BLaER1 treated with 17β-estradiol and CSF1 and Interleukin-3, amounts not matched to agents 10 nM and 100 nM (cell line): ENCODE measurements around the gene SLC25A42.

Experiments used
- H3K27ac ChIP-seq, 11 experiments: shearing (Covaris generic); formaldehyde crosslinking; 2 replicates each; pipeline ENCODE4 v1.8.1; 2022
- H3K27me3 ChIP-seq, 11 experiments: shearing (Covaris generic); formaldehyde crosslinking; 2 replicates each; pipeline ENCODE4 v1.8.1; 2022
- H3K36me3 ChIP-seq, 11 experiments: shearing (Covaris generic); formaldehyde crosslinking; 2 replicates each; pipeline ENCODE4 v1.8.1; 2022
- H3K4me1 ChIP-seq, 10 experiments: shearing (Covaris generic); formaldehyde crosslinking; 2 replicates each; pipeline ENCODE4 v1.8.1; 2022
- H3K4me2 ChIP-seq, 11 experiments: shearing (Covaris generic); formaldehyde crosslinking; 2 replicates each; pipeline ENCODE4 v1.8.1; 2022
- H3K4me3 ChIP-seq, 10 experiments: shearing (Covaris generic); formaldehyde crosslinking; 2 replicates each; pipeline ENCODE4 v1.8.1; 2022
- H3K9ac ChIP-seq, 11 experiments: shearing (Covaris generic); formaldehyde crosslinking; 2 replicates each; pipeline ENCODE4 v1.8.1; 2022
- H3K9me3 ChIP-seq, 11 experiments: shearing (Covaris generic); formaldehyde crosslinking; replicated peaks in 1 of 11; 2 replicates each; pipeline ENCODE4 v1.8.1; 2022
- H4K20me1 ChIP-seq, 11 experiments: shearing (Covaris generic); formaldehyde crosslinking; 2 replicates each; pipeline ENCODE4 v1.8.1; 2022
- Cebpa-rat ChIP-seq, 11 experiments: shearing (Covaris generic); IDR thresholded peaks; 2 replicates each; pipeline ENCODE4 v1.8.1; 2022

Gene SLC25A42

GRCh38 chr19:19109601-19110000 lies 45.8 kb downstream of the SLC25A42 start:
- Histone ChIP-seq H3K4me1 (peaks cover 34 to 79% (median 62%) of the 10 kb centered on the region in 10 experiments), H4K20me1 (peaks cover 0 to 23% (median 12%) of the 10 kb centered on the region in 11 experiments; a peak in 12 of 22 replicates), H3K36me3 (peaks cover 0 to 7% (median 0%) of the 10 kb centered on the region in 11 experiments; a peak in 1 of 22 replicates), H3K9ac (no peak overlapping the region), H3K9me3 (no peaks in the 10 kb centered on the region), H3K4me2 (peak overlapping the region in 5 of 11 experiments; percentile 86 to 94 (median 92); a peak in 6 of 22 replicates), H3K4me3 (no peak overlapping the region), H3K27ac (no peak overlapping the region), H3K27me3 (peaks cover 0 to 12% (median 0%) of the 10 kb centered on the region in 11 experiments; a peak in 3 of 22 replicates)
- no peak for TF ChIP-seq Cebpa-rat (IDR thresholded peaks at IDR 0.05)

- Histone ChIP-seq H3K4me3 (peak overlapping the region in 5 of 10 experiments; percentile 12 to 33 (median 30); a peak in 4 of 20 replicates), H3K4me2 (peak overlapping the region; percentile 65 to 94 (median 85)), H3K27me3 (peaks cover 0 to 12% (median 0%) of the 10 kb centered on the region in 11 experiments; a peak in 3 of 22 replicates), H4K20me1 (peaks cover 0 to 23% (median 12%) of the 10 kb centered on the region in 11 experiments; a peak in 12 of 22 replicates), H3K27ac (no peak overlapping the region), H3K36me3 (peaks cover 0 to 7% (median 0%) of the 10 kb centered on the region in 11 experiments; a peak in 1 of 22 replicates), H3K9me3 (no peaks in the 10 kb centered on the region), H3K9ac (peak overlapping the region in 1 of 11 experiments; percentile 63; a peak in 1 of 22 replicates), H3K4me1 (peaks cover 26 to 71% (median 54%) of the 10 kb centered on the region in 10 experiments)
- TF ChIP-seq Cebpa-rat (IDR thresholded peaks at IDR 0.05), result no peak
These were observed 46.8 kb downstream of the SLC25A42 start for GRCh38 chr19:19110410-19111135.

- peak overlapping the region; percentile 6 to 69 (median 45); a peak in 16 of 22 replicates for H3K9ac ChIP-seq
These were observed 47.5 kb downstream of the SLC25A42 start for GRCh38 chr19:19111136-19111835.

GRCh38 chr19:19111967-19112580 lies 48.3 kb downstream of the SLC25A42 start:
- Histone ChIP-seq H3K27me3 (peaks cover 0 to 12% (median 0%) of the 10 kb centered on the region in 11 experiments; a peak in 3 of 22 replicates), H3K9me3 (no peaks in the 10 kb centered on the region), H3K4me2 (peak overlapping the region; percentile 35 to 94 (median 85)), H3K27ac (peak overlapping the region in 7 of 11 experiments; percentile 2 to 54 (median 32); a peak in 10 of 22 replicates), H3K36me3 (peaks cover 0 to 14% (median 0%) of the 10 kb centered on the region in 11 experiments; a peak in 6 of 22 replicates), H4K20me1 (peaks cover 0 to 23% (median 12%) of the 10 kb centered on the region in 11 experiments; a peak in 12 of 22 replicates), H3K4me3 (peak overlapping the region in 1 of 10 experiments; percentile 32; a peak in 2 of 20 replicates), H3K9ac (peak overlapping the region; percentile 6 to 69 (median 45); a peak in 17 of 22 replicates), H3K4me1 (peaks cover 23 to 57% (median 42%) of the 10 kb centered on the region in 10 experiments)
- TF ChIP-seq Cebpa-rat (IDR thresholded peaks at IDR 0.05), result no peak

More at GRCh38 chr19:19111136-19111835, 47.5 kb downstream of the SLC25A42 start:
- Histone ChIP-seq H3K4me1 (peaks cover 24 to 64% (median 48%) of the 10 kb centered on the region in 10 experiments), H4K20me1 (peaks cover 0 to 23% (median 12%) of the 10 kb centered on the region in 11 experiments; a peak in 12 of 22 replicates), H3K27ac (peak overlapping the region in 5 of 11 experiments; percentile 2 to 54 (median 32); a peak in 6 of 22 replicates), H3K9me3 (no peaks in the 10 kb centered on the region), H3K36me3 (peaks cover 0 to 12% (median 0%) of the 10 kb centered on the region in 11 experiments; a peak in 4 of 22 replicates), H3K4me2 (peak overlapping the region; percentile 65 to 94 (median 85)), H3K27me3 (peaks cover 0 to 12% (median 0%) of the 10 kb centered on the region in 11 experiments; a peak in 3 of 22 replicates), H3K4me3 (no peak overlapping the region)
- TF ChIP-seq Cebpa-rat (IDR thresholded peaks at IDR 0.05), result no peak

- Histone ChIP-seq H3K4me2 (peak overlapping the region; percentile 22 to 94 (median 85); a peak in 21 of 22 replicates), H3K4me1 (peaks cover 23 to 49% (median 42%) of the 10 kb centered on the region in 10 experiments), H3K4me3 (no peak overlapping the region), H3K9ac (peak overlapping the region in 10 of 11 experiments; percentile 6 to 69 (median 47); a peak in 13 of 22 replicates), H3K36me3 (peaks cover 0 to 13% (median 3%) of the 10 kb centered on the region in 11 experiments; a peak in 7 of 22 replicates), H4K20me1 (peaks cover 0 to 23% (median 12%) of the 10 kb centered on the region in 11 experiments; a peak in 12 of 22 replicates), H3K9me3 (no peaks in the 10 kb centered on the region), H3K27me3 (peaks cover 0 to 12% (median 0%) of the 10 kb centered on the region in 11 experiments; a peak in 3 of 22 replicates), H3K27ac (peak overlapping the region in 1 of 11 experiments; percentile 32; a peak in 1 of 22 replicates)
- no peak for TF ChIP-seq Cebpa-rat (IDR thresholded peaks at IDR 0.05)
These were observed 49.3 kb downstream of the SLC25A42 start for GRCh38 chr19:19113040-19113626.

GRCh38 chr19:19115954-19116353 lies 52.2 kb downstream of the SLC25A42 start:
- H4K20me1 ChIP-seq, result peaks cover 0 to 23% (median 8%) of the 10 kb centered on the region in 11 experiments; a peak in 12 of 22 replicates
- peaks cover 20 to 38% (median 26%) of the 10 kb centered on the region in 11 experiments for H3K36me3 ChIP-seq
- H3K9me3 ChIP-seq, result 0 out of 22 replicates have a peak, but pooled peaks cover 0 to 2% (median 0%) of the 10 kb centered on the region in 11 experiments
- H3K27ac ChIP-seq, result no peak overlapping the region
- H3K4me2 ChIP-seq, result no peak overlapping the region
- no peak for TF ChIP-seq Cebpa-rat (IDR thresholded peaks at IDR 0.05)
- peaks cover 0 to 4% (median 0%) of the 10 kb centered on the region in 11 experiments; a peak in 1 of 22 replicates for H3K27me3 ChIP-seq
- H3K9ac ChIP-seq, result no peak overlapping the region
- no peak overlapping the region for H3K4me3 ChIP-seq
- H3K4me1 ChIP-seq, result peaks cover 23 to 34% (median 32%) of the 10 kb centered on the region in 10 experiments

GRCh38 chr19:19119325-19120237 lies 55.8 kb downstream of the SLC25A42 start:
- no peak for TF ChIP-seq Cebpa-rat (IDR thresholded peaks at IDR 0.05)
- H4K20me1 ChIP-seq, result no peaks in the 10 kb centered on the region
- peaks cover 43 to 73% (median 61%) of the 10 kb centered on the region in 11 experiments for H3K36me3 ChIP-seq
- H3K4me2 ChIP-seq, result no peak overlapping the region
- H3K4me1 ChIP-seq, result no peaks in the 10 kb centered on the region
- H3K9me3 ChIP-seq, result peaks cover 15 to 23% (median 19%) of the 10 kb centered on the region in 11 experiments
- no peak overlapping the region for H3K27ac ChIP-seq
- H3K9ac ChIP-seq, result no peak overlapping the region
- H3K27me3 ChIP-seq, result no peaks in the 10 kb centered on the region
- no peak overlapping the region for H3K4me3 ChIP-seq
